Immature natural killer cell (primary cell): ENCODE data around the gene POLN. TPM values are rescaled to one million over a fixed set of nuclear protein-coding genes. Genes with fewer than 3 reads are reported as not detected.
"Not testable (repeated sequence)": the region's sequence is repeated elsewhere in the genome, so short reads cannot be mapped to it uniquely, and the experiment has no call there.

Source experiments
- DNase-seq, 3 donors: peaks; one replicate each; pipeline ENCODE4 v3.0.0; 2022; ENCODE audit warnings: mixed read lengths in 1 of 3
- H3K27ac Mint-ChIP-seq, 6 donors: one replicate each; pipeline ENCODE4 v1.8.0; 2020; ENCODE audit warnings: mixed read lengths in 6 of 6, mild to moderate bottlenecking in 5 of 6, inconsistent platforms in 4 of 6, moderate library complexity in 3 of 6
- H3K27me3 Mint-ChIP-seq, 3 donors: one replicate each; pipeline ENCODE4 v1.8.0; 2020 to 2021; ENCODE audit warnings: low read depth in 3 of 3, mild to moderate bottlenecking in 3 of 3, mixed read lengths in 3 of 3, moderate library complexity in 3 of 3, inconsistent platforms in 1 of 3
- H3K36me3 Mint-ChIP-seq, 3 donors: one replicate each; pipeline ENCODE4 v1.8.0; 2020; ENCODE audit warnings: mixed read lengths in 3 of 3, inconsistent platforms in 2 of 3, mild to moderate bottlenecking in 2 of 3
- H3K4me1 Mint-ChIP-seq, 2 donors: one replicate each; pipeline ENCODE4 v1.8.0; 2020; ENCODE audit warnings: inconsistent platforms in 2 of 2, mild to moderate bottlenecking in 2 of 2, mixed read lengths in 2 of 2, moderate library complexity in 1 of 2
- H3K4me3 Mint-ChIP-seq, 5 donors: one replicate each; pipeline ENCODE4 v1.8.0; 2020; ENCODE audit warnings: mild to moderate bottlenecking in 5 of 5, mixed read lengths in 5 of 5, inconsistent platforms in 3 of 5, moderate library complexity in 3 of 5
- H3K9me3 Mint-ChIP-seq, 6 donors: one replicate each; pipeline ENCODE4 v1.8.0; 2020; ENCODE audit warnings: mild to moderate bottlenecking in 6 of 6, mixed read lengths in 6 of 6, inconsistent platforms in 4 of 6, moderate library complexity in 3 of 6
- polyA plus RNA-seq, 3 donors: library from polyadenylated mRNA; unstranded; fragments of 300-500 nt; fragmentation: Illumina TruSeq; gene quantifications; one replicate each; pipeline ENCODE4 v1.2.3, GENCODE V29; 2021

Gene POLN
- polyA plus RNA-seq, 3 donors from 2014 or later, result 0.41 to 1.6 TPM; not detected in 1

DNA sequence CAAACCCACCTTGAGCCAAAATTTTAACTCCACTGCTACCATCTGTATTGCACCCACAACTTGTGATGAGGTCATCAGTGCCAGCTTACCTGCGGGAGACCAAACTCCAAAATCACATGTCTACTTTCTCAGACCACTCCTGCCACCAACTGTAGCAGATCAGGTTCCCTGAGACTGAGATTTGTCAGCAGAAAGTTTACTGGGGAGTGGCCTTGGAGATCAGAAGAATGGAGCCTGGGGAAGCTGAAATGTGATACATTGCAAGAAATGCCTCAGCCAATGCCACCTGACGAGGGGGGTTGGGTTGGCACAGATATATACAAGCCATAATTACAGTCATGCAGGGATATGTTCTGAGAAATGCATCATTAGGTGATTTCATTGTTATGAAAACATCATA, 19.1 kb downstream of the POLN start:
- Mint-ChIP-seq H3K27me3 (peaks cover 0 to 3% (median 0%) of the 10 kb centered on the region in 3 donors), H3K4me1 (peaks cover 3 to 7% of the 10 kb centered on the region in 2 donors), H3K36me3 (peaks cover 0 to 9% (median 5%) of the 10 kb centered on the region in 3 donors), H3K4me3 (no peak overlapping the region), H3K9me3 (peaks cover 0 to 2% (median 0%) of the 10 kb centered on the region in 6 donors), H3K27ac (peak overlapping the region in 1 of 6 donors; percentile 10)
- DNase-seq, result no peak

DNA sequence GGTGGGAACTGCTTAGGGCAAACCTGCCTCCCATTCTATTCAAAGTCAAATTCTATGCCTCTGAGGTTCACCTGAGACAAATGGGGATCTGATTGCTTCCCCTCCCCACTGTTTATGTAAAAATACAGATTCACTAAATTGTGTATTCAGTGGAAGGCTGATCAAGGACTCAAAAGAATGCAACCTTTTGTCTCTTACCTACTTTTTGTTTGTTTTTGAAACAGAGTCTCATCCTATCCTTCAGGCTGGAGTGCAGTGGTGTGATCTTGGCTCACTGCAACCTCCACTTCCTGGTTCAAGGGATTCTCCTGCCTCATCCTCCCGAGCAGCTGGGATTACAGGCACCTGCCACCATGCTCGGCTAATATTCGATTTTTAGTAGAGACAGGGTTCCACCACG, 20.5 kb downstream of the POLN start:
- DNase-seq, H3K27me3 Mint-ChIP-seq, H3K4me1 Mint-ChIP-seq, H3K27ac Mint-ChIP-seq, H3K9me3 Mint-ChIP-seq, H3K36me3 Mint-ChIP-seq, H3K4me3 Mint-ChIP-seq: not testable (repeated sequence)

DNA sequence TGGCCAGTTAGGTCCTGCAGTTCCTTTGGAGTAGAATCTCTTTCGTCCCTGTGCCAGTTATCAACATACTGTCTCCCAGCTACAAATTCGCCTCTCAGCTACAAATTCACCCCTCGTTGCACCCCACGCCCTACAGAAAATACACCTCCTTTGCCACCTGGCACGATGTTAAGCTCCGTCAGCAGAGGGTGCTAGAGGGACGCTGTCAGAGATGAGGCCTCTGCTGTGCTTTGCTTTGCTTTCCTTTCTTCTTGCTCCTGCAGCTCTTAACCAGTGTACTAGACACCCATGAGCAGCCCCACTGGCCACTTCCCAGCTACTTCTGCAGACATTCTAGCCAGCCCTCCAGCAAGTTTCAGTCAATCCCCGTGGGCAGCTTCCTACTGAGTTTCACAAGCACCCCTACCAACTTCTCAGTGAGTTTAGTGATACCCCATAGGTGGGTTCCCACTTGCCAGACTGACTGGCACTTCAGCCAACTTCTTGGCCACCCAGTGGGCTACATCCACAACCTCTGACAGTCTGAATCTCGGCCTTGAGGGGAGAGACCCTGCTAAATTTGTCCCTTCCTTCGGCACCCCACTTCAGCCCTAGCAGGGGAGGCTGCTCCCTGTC, 21.8 kb downstream of the POLN start:
- Mint-ChIP-seq H3K36me3 (peaks cover 0 to 4% (median 0%) of the 10 kb centered on the region in 3 donors), H3K9me3 (peaks cover 0 to 2% (median 0%) of the 10 kb centered on the region in 6 donors), H3K27ac (peak overlapping the region in 5 of 6 donors; percentile 5 to 62 (median 51)), H3K4me3 (no peak overlapping the region), H3K4me1 (peaks cover 3 to 7% of the 10 kb centered on the region in 2 donors), H3K27me3 (no peaks in the 10 kb centered on the region)
- peak; percentile 67 to 74 (median 69) for DNase-seq

DNA sequence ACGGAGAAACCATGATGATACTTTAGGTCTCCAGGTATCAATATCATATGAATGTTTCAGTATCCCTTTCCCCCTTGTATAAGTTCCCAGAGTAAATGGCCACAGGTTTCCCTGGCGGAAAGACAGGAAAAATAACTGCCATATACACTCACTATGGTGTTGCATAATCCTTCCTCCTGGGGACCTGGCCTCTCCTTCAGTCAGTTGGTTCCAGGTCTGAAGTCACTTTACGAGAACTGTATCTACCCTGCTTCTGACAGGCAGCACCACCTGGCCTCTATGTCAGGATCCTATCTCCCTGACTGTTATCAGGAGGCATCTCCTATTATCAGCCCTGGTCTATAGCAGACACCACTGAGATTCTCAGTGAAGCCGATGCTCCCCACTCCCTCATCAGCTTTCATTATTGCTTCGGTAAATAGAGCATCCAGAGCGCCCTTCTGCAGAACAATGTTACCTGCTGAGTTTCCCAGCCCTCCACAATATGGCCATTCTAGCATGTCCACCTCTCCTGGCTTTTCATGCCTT, 22.6 kb downstream of the POLN start:
- DNase-seq, result no peak
- Mint-ChIP-seq H3K4me1 (peaks cover 3 to 7% of the 10 kb centered on the region in 2 donors), H3K4me3 (no peak overlapping the region), H3K27ac (no peak overlapping the region), H3K9me3 (peaks cover 0 to 2% (median 0%) of the 10 kb centered on the region in 6 donors), H3K36me3 (peaks cover 0 to 4% (median 0%) of the 10 kb centered on the region in 3 donors), H3K27me3 (no peaks in the 10 kb centered on the region)

DNA sequence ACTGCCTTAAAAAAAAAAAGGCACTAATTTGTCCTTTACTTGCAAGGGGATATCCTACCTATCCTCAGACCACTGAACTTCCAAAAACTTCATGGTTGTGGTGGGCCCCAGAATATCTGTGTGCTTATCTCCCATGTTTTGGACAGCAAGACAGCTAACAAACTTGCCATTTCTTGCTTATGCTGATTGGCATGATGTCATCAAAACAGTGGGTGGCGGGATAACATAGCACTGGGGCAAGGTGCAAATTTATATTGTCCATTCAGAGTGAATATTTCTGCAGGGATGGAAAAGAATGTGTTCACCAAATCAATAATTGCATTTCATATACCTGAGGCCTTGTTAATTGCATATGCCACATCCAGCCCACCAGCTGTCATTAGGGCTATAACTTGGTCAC, 23.5 kb downstream of the POLN start:
- DNase-seq, result no peak
- Mint-ChIP-seq H3K27ac (no peak overlapping the region), H3K27me3 (no peaks in the 10 kb centered on the region), H3K4me1 (peaks cover 3 to 7% of the 10 kb centered on the region in 2 donors), H3K9me3 (peaks cover 0 to 2% (median 0%) of the 10 kb centered on the region in 6 donors), H3K4me3 (no peak overlapping the region), H3K36me3 (peaks cover 0 to 2% (median 0%) of the 10 kb centered on the region in 3 donors)

DNA sequence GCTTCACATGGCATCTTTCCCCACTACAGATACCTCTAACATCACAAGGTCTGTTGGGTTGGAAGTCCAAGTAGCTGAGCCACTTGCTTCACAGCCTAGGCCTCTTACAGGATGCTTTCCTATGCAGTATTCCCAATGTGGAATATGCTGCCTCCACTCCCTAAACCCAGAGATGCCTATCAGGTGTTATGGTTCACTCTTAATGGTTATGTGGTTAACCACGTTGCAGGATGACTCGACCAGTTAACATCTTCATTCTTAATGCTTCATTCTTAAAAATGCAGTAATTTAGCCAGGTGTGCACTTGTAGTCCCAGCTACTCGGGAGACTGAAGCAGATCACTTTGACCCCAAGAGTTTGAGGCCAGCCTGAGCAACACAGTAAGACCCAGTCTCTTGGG, 24.2 kb downstream of the POLN start:
- Mint-ChIP-seq H3K27me3 (no peaks in the 10 kb centered on the region), H3K27ac (no peak overlapping the region), H3K36me3 (peaks cover 0 to 2% (median 0%) of the 10 kb centered on the region in 3 donors), H3K4me1 (peaks cover 3 to 7% of the 10 kb centered on the region in 2 donors), H3K9me3 (peaks cover 0 to 2% (median 0%) of the 10 kb centered on the region in 6 donors), H3K4me3 (no peak overlapping the region)
- no peak for DNase-seq

DNA sequence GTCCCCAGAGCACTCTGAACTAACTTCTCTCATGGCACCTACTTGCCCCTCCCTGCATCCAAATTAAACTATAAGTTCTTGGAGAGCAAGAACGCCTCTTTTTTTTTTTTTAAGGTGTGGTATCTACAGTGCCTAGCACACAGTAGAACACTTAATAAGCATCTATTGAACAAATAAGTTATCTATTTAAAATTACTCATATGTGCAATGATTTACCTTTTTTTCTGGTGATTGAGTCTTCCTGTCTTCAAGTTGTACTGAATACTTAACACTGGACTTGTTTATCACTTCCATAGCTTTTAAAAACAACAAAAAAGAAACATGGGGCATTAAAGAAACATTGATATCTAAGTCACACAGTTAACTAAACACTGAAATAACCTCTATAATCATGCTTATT, 29.1 kb downstream of the POLN start:
- Mint-ChIP-seq H3K9me3 (no peaks in the 10 kb centered on the region), H3K27me3 (no peaks in the 10 kb centered on the region), H3K4me3 (no peak overlapping the region), H3K4me1 (no peaks in the 10 kb centered on the region), H3K27ac (no peak overlapping the region), H3K36me3 (peaks cover 0 to 5% (median 0%) of the 10 kb centered on the region in 3 donors)
- DNase-seq, result no peak

DNA sequence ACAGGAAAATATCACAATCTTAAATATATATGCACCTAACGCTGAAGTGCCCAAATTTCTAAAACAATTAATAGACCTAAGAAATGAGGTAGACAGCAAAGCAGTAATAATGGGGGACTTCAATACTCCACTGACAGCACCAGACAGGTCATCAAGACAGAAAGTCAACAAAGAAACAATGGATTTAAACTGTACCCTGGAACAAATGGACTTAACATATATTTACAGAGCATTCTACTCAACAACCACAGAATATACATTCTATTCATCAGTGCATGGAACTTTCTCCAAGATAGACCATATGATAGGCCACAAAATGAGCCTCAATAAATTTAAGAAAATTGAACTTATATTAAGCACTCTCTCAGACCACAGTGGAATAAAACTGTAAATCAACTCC, 39.1 kb downstream of the POLN start:
- DNase-seq, H3K27me3 Mint-ChIP-seq, H3K9me3 Mint-ChIP-seq, H3K36me3 Mint-ChIP-seq, H3K4me1 Mint-ChIP-seq, H3K4me3 Mint-ChIP-seq: not testable (repeated sequence)
- H3K27ac Mint-ChIP-seq, result peak overlapping the region in 1 of 6 donors; percentile 5

DNA sequence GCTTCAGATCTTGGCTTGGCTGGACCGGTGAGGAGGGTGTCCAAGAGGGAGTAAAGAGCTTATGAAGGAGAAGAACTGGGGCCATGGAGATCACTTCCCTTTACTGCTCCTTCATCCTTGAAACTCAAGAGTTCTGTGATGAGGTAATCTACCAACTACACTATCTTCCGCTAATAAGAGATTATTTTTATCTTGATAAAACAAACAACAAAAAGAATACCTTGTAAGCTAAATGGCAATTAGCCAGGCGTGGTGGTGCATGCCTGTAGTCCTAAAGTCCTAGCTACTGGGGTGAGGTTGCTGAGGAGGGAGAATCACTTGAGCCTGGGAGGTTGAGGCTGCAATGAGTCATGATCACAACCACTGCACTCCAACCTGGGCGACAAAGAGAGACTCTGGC, 47.4 kb downstream of the POLN start:
- Mint-ChIP-seq H3K4me1 (no peaks in the 10 kb centered on the region), H3K27ac (no peak overlapping the region), H3K36me3 (peaks cover 10 to 19% (median 15%) of the 10 kb centered on the region in 3 donors), H3K4me3 (no peak overlapping the region), H3K27me3 (peaks cover 0 to 3% (median 1%) of the 10 kb centered on the region in 3 donors), H3K9me3 (no peaks in the 10 kb centered on the region)
- DNase-seq, result no peak

DNA sequence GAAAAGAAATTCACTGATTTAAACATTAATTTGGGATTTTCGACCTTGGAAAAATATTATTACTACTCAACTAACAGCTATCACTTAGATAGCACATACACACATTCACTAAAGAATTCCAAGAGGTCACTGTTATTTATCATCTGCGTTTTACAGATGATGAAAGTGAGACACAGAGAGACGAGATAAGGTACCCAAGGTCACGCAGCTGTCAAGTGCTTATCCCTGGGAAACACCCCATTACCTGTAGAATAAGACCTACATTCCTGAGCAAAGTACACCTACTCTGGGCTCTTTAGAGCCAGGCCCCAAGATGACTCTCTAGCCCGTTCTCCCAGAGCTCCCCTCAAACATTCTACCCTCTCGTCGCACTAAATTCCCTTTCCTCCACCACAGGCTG, 48.6 kb downstream of the POLN start:
- DNase-seq, result no peak
- Mint-ChIP-seq H3K9me3 (no peaks in the 10 kb centered on the region), H3K4me1 (no peaks in the 10 kb centered on the region), H3K27ac (no peak overlapping the region), H3K27me3 (peaks cover 0 to 1% (median 0%) of the 10 kb centered on the region in 3 donors), H3K36me3 (peaks cover 10 to 15% (median 10%) of the 10 kb centered on the region in 3 donors), H3K4me3 (no peak overlapping the region)

DNA sequence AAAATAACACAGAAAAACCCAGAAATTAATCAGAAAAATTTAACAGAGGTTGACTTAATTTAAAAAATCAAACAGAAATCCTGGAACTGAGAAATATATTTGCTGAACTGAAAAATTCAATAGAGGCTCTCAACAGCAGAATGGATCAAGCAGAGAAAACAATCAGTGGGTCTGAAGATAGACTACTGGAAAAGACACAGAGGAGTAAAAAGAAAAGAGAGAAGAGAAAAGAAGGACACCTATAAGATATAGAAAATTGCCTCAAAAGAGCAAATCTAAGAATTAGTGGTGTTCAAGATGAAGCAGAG, 55.1 kb downstream of the POLN start:
- H3K27ac Mint-ChIP-seq, result peak overlapping the region in 1 of 6 donors; percentile 23
- no peak overlapping the region for H3K4me3 Mint-ChIP-seq
- peaks cover 13 to 31% (median 21%) of the 10 kb centered on the region in 3 donors for H3K36me3 Mint-ChIP-seq
- no peaks in the 10 kb centered on the region for H3K4me1 Mint-ChIP-seq
- peaks cover 9 to 25% (median 11%) of the 10 kb centered on the region in 6 donors for H3K9me3 Mint-ChIP-seq
- DNase-seq, result no peak
- H3K27me3 Mint-ChIP-seq, result peaks cover 0 to 2% (median 2%) of the 10 kb centered on the region in 3 donors

DNA sequence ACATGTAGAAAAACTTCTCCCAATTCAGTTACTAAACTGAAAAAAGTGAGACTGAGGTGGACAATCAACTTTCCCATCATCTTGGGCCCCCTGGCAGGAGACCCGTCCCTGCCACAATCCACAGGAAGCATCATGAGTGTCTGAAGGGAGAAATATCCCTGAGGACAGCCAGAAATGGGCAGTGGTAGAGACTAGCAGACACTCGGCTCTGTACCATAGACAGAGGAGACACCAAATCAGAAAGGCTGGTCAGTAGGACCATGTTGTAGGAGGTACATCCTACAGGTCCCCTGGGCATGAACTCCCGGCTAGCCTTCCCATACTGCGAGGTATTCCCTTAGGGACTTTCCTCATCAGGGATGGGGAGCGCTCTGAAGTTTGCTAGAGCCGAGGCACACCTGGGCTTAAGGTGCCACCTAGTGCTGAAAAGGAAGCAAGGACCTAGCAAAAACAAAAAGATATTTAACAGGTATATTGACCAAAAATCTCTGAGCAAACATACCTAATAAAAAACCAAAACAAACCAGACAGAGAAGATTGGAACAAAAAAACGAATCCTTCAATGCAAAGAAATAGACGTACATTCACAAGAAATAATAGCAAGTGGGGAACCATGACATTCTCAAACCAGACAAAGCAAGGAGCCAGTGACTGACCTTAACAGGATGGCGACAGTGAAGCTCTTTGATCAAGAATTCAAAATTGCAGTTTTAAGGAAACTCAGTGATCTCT, 55.6 kb downstream of the POLN start:
- Mint-ChIP-seq H3K9me3 (peaks cover 9 to 25% (median 11%) of the 10 kb centered on the region in 6 donors), H3K4me1 (no peaks in the 10 kb centered on the region), H3K27me3 (peaks cover 0 to 4% (median 2%) of the 10 kb centered on the region in 3 donors), H3K36me3 (peaks cover 13 to 27% (median 21%) of the 10 kb centered on the region in 3 donors), H3K4me3 (peak overlapping the region in 1 of 5 donors; percentile 43), H3K27ac (no peak overlapping the region)
- DNase-seq, result no peak

DNA sequence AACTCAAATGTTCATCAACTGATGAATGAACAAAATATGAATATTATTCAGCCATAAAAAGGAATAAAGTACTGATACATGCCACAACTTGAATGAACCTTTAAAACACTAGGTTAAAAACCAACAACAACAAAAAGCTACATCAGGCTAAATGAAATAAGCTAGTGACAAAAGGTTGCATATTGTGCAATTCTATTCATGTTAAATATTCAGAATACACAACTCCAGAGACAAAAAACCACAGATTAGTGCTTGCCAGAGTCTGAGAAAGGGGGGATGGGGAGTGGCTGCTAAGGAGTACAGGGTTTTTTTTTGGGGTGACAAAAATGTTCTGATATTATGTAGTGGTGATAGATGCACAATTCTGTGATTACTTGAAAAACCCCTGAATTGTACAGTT, 58.5 kb downstream of the POLN start:
- H3K27me3 Mint-ChIP-seq, result peaks cover 0 to 5% (median 4%) of the 10 kb centered on the region in 3 donors
- H3K27ac Mint-ChIP-seq, result no peak overlapping the region
- H3K4me1 Mint-ChIP-seq, result no peaks in the 10 kb centered on the region
- H3K9me3 Mint-ChIP-seq, result peaks cover 9 to 25% (median 11%) of the 10 kb centered on the region in 6 donors
- H3K36me3 Mint-ChIP-seq, result peaks cover 13 to 30% (median 21%) of the 10 kb centered on the region in 3 donors
- H3K4me3 Mint-ChIP-seq, result no peak overlapping the region
- no peak for DNase-seq

DNA sequence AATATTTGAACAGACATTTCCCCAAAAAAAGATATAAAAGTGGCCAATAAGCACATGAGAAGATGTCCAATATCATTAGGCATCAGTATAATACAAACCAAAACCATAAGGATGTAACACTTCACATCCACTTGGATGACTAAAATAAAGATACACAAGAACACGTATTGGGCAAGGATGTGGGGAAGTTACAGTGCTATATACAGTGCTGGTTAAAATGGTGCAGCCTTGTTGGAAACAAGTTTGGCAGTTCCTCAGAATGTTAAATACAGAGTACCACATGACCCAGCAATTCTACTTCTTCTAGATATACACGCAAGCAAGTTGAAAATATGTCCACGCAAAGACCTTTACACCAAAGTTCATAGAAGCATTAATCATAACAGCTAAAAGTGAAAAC, 58.9 kb downstream of the POLN start:
- no peak for DNase-seq
- H3K27me3 Mint-ChIP-seq, result peaks cover 0 to 5% (median 4%) of the 10 kb centered on the region in 3 donors
- H3K27ac Mint-ChIP-seq, result no peak overlapping the region
- peaks cover 13 to 29% (median 21%) of the 10 kb centered on the region in 3 donors for H3K36me3 Mint-ChIP-seq
- H3K4me3 Mint-ChIP-seq, result no peak overlapping the region
- no peaks in the 10 kb centered on the region for H3K4me1 Mint-ChIP-seq
- peaks cover 9 to 25% (median 11%) of the 10 kb centered on the region in 6 donors for H3K9me3 Mint-ChIP-seq
